ENCODE results near the gene TMEM95. TPM values are rescaled to one million over a fixed set of nuclear protein-coding genes. Genes with fewer than 3 reads are reported as not detected.
A peak's percentile ranks its signal among the peaks of the same experiment; 100 is the strongest.

TMEM95 gene
- total RNA-seq, 1 donor from 2014 or later = not detected

GRCh38 chr17:7403727-7403976, 48.7 kb downstream of the TMEM95 start:
- DNase-seq (ENCODE audit: extremely low spot score, unreplicated experiment) = no peak
- Mint-ChIP-seq H3K36me3 (no peaks in the 10 kb centered on the region), H3K27me3 (peaks cover 4% of the 10 kb centered on the region), H3K9me3 (no peaks in the 10 kb centered on the region), H3K27ac (peak overlapping the region; percentile 96), H3K4me1 (ENCODE audit: unreplicated experiment) (peaks cover 14% of the 10 kb centered on the region), H3K4me3 (peak overlapping the region; percentile 94)
- TF ChIP-seq CTCF (conservative IDR thresholded peaks at IDR 0.05) = no peak

- H3K9me3 Mint-ChIP-seq = no peaks in the 10 kb centered on the region
- H3K4me3 Mint-ChIP-seq = peak within 1 kb of the TSS; percentile 94
- DNase-seq (ENCODE audit: extremely low spot score, unreplicated experiment) = peak; percentile 97
- peaks cover 2% of the 10 kb centered on the region for H3K36me3 Mint-ChIP-seq
- H3K27me3 Mint-ChIP-seq = peaks cover 4% of the 10 kb centered on the region
- peaks cover 14% of the 10 kb centered on the region for H3K4me1 Mint-ChIP-seq (ENCODE audit: unreplicated experiment)
- peak within 1 kb of the TSS; percentile 96 for H3K27ac Mint-ChIP-seq
- peak; percentile 38 for TF ChIP-seq CTCF (conservative IDR thresholded peaks at IDR 0.05)
These were observed 49.2 kb downstream of the TMEM95 start, which contains the start of gene TMEM256 for GRCh38 chr17:7403977-7404736. TMEM256 (minus strand) TSS chr17:7404097; CDS start chr17:7404084, 13 bp downstream.

GRCh38 chr17:7404737-7405349, 49.9 kb downstream of the TMEM95 start:
- no peak for TF ChIP-seq CTCF (conservative IDR thresholded peaks at IDR 0.05)
- Mint-ChIP-seq H3K27ac (peak overlapping the region; percentile 96), H3K27me3 (peaks cover 4% of the 10 kb centered on the region), H3K4me1 (ENCODE audit: unreplicated experiment) (peaks cover 11% of the 10 kb centered on the region), H3K4me3 (peak overlapping the region; percentile 94), H3K9me3 (no peaks in the 10 kb centered on the region), H3K36me3 (peaks cover 9% of the 10 kb centered on the region)
- DNase-seq (ENCODE audit: extremely low spot score, unreplicated experiment) = no peak

GRCh38 chr17:7405350-7406234, 50.6 kb downstream of the TMEM95 start:
- no peaks in the 10 kb centered on the region for H3K9me3 Mint-ChIP-seq
- TF ChIP-seq CTCF (conservative IDR thresholded peaks at IDR 0.05) = no peak
- peak overlapping the region; percentile 46 for H3K27ac Mint-ChIP-seq
- no peak for DNase-seq (ENCODE audit: extremely low spot score, unreplicated experiment)
- H3K4me1 Mint-ChIP-seq (ENCODE audit: unreplicated experiment) = peaks cover 10% of the 10 kb centered on the region
- H3K4me3 Mint-ChIP-seq = peak overlapping the region; percentile 88
- peaks cover 12% of the 10 kb centered on the region for H3K36me3 Mint-ChIP-seq
- H3K27me3 Mint-ChIP-seq = peaks cover 4% of the 10 kb centered on the region

- no peak for DNase-seq (ENCODE audit: extremely low spot score, unreplicated experiment)
- Mint-ChIP-seq H3K4me3 (peak overlapping the region; percentile 87), H3K27ac (peak overlapping the region; percentile 37), H3K4me1 (ENCODE audit: unreplicated experiment) (peaks cover 10% of the 10 kb centered on the region), H3K27me3 (peaks cover 4% of the 10 kb centered on the region), H3K9me3 (no peaks in the 10 kb centered on the region), H3K36me3 (peaks cover 12% of the 10 kb centered on the region)
- no peak for TF ChIP-seq CTCF (conservative IDR thresholded peaks at IDR 0.05)
These were observed 51.4 kb downstream of the TMEM95 start for GRCh38 chr17:7406235-7406825.
